NCI-H1048 (cell line): ENCODE measurements around the gene INF2.
"Not testable (repeated sequence)": the region's sequence is repeated elsewhere in the genome, so short reads cannot be mapped to it uniquely, and the experiment has no call there.

Source experiments
- DNase-seq: peaks from one replicate; lab custom pipeline; 2025; lab: John Stamatoyannopoulos, UW

Gene INF2

DNA sequence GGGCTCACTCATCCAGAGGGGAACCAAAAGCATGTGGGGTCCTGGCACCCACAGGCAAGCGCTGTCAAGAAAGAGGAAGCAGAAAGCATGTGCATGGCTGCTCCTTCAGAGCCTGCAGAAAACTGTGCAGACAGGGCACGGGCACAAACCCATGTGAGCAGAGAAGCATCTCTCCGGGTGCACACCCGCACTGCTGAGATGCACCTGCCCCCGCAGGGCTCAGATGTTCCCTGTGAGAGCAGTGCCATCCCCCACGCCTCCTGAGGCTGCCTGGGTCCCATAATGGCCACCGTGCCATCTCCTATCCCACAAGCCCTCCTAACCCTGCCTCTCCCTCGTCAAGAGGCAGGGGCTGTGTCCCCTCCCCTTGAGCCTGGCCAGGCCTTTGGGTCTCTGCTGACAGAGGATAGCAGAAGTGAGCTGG lies 32.3 kb upstream of the INF2 start:
- DNase-seq, result no peak

DNA sequence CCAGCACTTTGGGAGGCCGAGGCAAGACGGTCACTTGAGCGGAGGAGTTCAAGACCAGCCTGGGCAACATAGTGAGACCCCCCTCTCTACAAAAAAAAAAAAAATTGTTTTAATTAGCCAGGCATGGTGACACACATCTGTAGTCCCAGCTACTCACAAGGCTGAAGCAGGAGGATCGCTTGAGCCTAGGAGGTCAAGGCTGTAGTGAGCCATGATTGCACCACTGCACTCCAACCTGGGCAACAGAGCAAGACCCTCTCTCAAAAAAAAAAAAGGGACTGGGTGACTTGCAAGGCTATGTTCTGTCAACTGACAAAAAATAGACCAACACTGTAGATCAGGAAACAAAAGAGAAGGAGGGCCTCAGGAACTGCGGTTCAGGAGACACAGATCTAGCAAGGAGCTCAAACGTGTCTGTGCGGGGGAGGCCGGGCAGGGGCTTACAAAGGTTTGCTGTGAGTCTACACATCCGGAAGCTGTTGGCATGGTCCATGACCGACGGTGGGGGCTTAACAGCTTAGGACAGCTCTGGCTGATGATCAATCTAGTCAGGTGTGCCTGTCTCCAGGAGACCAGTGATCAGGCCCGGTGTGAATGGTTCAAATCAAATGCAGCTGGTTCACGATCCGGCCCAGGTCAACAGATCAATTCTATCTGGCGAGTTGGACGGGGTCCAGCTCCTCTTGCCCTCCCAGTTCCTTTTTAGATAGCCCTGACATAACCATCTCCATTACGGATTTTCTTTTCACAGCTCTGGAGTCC lies 31.7 kb upstream of the INF2 start:
- DNase-seq, result no peak

DNA sequence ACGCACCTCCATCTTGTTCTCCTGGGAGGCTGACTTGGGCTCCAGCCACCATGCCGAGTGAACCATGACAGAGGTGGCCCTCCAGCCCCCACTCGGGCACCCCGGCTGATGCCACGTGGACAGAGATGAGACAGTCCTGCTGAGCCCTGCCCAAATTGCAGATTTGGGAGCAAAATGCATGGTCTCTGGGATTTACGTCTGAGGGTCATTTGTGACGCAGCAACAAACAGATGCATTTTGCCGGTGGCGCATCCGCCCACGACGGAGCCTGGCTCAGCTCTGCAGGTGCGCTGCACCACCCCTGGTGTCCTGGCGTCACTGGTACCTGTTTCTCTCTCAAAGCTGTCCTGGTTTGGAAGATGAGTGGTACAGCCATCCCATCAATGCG lies 31.1 kb upstream of the INF2 start:
- DNase-seq, result no peak

DNA sequence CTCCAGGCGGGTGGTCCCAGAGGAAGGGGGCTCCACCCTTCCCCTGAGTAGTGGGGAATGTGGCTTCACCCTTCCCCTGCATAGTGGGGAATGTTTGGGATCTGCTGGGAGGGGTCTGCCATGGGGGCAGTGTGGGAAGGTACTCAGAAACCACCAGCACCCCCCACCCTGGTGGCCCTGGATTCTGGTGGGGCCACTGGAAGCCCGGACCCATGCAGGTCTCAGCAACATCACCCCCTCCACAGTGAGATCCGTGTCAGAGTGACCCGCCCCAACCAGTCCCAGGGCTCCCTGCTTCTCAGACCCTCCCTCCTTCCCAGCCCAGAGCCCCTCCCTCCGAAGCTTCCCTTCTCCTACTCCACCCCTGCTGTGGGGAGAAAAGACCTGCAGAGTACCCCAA lies 30.3 kb upstream of the INF2 start:
- DNase-seq, result no peak

DNA sequence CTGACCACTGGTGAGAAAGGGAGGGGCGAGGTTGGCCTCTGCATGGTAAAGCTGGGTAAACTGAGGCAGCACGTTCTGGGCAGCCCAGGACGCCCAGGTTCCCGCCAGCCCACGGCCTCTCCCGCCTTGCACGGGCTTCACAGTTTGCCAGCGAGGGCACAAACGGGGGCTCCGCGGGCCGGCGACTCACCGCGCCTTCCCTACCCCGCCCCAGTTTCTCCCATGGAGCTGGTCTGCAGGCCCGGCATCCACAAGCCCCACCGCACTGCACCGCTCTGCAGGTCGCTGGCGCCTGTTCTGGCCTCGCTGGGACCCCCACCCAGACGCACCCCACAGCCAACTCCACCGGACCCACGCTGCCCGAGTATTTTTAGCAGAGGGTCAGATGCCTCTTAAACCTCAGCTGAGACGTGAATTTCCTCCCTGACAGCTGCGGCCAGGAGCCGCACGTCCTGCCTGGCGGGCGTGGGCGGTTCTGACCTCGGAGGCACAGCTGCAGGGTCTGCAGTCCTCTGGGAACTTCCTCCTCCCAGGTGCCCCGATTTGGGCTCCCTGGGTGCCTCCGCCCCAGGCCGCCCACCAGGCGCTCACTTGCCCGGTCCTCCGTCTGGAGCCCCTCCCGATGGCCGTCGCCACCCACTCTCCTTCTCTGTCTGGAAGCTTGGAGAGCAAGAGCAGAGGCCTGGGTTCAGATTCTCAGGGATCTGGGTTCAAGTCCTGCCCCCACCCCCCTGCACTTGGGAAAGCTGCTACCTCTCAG lies 29.5 kb upstream of the INF2 start:
- no peak for DNase-seq

DNA sequence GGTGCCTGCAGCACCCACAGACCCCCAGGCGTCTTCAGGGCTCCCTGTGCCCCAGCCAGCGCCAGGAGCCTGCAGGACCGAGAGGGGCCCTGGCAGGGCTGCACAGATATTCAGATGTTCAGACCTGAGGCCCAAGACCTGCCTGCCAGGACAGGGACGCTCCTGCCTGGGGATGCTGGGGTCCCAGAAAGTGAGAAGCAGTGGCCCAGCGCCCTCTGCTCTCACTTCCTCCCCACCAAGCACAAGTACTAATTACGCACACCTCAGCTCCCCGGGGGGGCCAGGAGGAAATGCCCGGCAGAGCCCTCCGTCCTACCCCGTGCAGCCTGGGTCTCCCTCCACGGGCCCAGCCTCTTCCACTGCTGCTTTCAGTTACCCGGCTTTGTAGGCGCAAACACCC lies 28.8 kb upstream of the INF2 start:
- no peak for DNase-seq

DNA sequence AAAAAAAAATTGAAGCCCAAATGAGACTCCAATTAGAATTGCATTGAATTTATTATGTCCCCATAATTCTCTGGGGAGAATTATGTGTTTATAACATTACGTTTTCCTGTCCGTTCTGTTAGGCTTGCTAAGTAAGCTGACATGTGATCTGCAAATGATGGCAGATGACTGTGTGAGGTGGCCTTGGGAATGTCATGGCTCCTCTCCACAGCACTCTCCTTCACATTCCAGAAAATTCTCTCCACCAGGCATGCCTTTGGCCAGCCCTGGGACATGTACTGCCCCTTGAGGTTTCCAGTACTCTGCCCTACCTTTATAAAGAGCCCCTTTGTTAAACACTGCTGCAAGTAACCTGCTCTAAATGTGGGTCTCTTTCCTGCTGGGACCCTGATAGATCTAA lies 28.3 kb upstream of the INF2 start:
- DNase-seq, result no peak

DNA sequence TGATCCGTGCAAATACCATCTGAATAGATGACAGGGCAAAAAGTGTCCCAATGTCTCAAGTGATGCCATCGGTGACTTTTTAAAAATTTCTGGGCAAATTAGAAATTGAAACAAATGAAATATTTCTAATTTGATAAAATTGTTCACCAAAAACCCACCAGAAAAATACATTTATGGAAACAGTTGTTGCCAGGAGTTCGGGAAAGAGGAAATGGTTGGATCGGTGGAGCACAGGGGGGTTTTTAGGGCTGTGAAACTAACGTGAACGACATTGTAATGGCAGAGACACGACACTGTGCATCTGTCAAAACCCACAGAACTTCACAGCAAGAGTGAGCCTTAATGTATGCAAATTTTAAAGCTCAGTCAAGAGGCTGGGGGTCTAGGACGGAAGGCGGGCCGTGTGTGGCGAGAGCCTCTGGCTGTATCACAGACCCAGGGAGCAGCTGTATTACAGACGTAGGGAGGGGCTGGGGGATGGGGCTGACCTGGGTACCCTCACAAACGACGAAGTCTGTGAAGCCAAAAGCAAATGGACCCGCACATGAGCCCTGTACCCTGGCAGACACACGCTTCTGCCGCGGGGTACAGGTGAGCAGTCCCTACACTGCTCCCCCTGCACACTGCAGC lies 27.8 kb upstream of the INF2 start:
- not testable (repeated sequence) for DNase-seq

DNA sequence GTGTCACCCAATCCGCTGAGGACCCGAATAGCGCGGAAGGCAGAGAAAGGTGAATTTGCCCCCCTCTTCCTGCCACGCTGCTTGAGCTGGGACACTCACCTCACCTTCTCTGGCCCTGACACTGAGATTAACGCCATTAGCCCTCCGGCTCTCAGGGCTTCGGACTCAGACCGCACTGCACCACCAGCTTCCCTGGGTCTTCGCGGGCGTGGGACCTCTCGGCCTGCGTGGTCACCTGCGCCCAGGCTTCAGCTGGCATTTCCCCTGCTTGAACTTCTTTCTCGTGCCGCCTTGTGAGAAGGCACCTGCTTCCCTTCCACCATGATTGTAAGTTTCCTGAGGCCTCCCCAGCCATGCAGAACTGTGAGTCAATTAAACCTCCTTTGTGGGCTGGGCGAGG lies 26.9 kb upstream of the INF2 start:
- not testable (repeated sequence) for DNase-seq

DNA sequence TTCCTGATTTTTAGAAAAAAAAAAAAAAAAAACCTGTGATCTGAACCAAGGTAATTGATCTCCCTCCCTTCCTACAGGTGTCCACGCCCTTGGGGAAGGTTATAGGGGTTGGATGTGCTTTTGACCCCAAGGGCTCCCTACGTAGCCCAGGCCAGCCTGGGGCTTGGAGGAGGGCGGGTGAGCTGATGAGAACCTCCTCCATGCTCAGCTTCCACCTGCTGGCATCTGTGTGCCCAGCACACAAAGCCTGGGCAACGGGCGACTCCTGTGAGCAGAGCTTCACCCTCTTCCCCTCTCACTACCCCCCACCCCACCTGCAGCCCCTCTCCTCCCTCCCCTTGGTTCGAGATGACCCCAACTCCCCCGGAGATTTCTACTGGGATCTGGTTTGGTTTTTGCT lies 25.3 kb upstream of the INF2 start:
- no peak for DNase-seq

DNA sequence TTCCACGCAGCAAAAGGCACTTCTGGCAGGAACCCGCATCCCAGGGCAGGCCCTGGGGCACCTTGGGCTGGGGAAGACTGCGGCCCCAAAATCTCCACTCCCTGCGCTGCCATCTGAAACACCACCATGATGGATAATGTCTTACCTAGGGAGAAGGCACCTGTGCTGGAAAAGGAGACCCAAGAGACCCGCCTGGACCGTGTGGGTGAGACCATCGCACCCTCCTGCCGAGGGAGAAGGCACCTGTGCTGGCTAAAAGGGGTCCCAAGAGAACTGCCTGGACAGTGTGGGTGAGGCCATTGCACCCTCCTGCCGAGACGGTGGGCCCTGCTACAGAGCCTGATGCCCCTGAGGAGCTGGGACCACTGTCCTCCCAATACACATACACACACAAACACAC lies 24.8 kb upstream of the INF2 start:
- no peak for DNase-seq

DNA sequence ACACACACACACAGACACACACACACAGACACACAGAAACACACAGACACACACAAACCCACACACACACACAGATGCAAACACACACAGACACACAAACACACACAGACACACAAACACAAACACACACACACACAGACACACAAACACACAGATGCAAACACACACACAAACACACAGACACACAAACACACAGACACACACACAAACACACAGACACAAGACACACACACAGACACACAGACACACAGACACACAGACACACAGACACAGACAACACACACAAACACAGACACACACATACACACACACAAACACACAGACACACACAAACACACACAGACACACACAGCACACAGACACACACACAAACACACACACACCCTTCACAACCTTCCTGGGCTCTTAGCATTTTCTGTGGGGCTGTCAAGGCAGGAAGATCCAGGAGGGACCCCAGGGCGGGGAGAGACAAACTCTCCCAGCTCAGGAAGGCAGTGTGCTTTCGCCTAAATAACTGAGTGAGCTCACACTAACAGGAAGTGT lies 24.2 kb upstream of the INF2 start:
- DNase-seq, result no peak

DNA sequence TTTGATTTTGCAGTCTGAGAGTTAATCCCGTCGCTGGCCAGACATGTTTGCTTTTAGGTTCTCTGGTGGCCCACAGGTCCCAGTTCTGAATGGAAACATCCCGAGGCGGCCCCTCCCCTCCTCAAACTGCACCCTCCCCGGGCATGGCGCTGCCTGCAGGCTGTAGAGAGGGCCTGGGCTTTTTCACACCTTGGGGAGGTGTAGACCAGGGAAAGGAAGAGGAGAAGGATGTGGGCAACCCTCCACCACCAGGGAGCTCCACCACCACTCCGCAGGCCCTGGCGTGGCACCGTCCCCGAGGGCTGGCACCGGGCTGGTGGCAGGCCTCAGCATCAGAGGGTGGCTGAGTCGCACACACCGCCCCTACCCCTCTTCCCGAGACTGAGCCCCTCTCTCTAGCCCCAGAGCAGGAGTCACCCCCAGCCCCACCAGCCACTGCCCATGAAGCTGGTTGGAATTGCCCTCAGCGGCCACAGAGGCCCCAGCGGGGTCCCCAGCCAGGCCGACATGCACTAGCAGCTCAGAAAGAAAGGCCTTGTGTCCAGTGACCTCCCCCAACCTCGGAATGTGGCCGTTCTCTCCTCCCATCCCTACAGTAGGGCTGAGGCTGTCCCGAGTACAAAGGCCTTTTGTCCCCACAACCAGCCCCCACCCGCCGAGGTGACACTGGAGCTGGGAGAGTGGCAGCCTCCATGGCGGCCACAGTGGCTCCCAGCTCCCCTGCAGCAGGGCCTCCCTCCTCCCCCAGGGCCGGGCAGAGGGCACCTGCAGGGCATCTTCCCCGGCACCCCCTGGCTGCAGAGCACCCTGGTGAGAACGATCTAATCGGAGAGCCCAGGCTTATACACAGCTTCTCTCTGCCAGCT lies 23.5 kb upstream of the INF2 start:
- no peak for DNase-seq

DNA sequence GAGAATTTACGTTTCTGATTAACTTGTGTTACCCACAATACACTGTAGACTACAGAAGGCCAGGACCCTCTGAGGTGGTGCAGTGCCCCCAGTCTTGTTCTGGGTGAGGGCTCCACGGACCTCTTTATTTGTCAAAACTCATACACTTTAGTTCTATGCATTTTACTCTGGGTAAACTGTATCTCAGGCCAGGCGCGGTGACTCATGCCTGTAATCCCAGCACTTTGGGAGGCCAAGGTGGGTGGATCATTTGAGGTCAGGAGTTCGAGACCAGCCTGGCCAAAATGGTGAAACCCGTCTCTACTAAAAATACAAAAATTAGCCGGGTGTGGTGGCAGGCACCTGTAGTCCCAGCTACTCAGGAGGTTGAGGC lies 22.9 kb upstream of the INF2 start:
- DNase-seq, result not testable (repeated sequence)

DNA sequence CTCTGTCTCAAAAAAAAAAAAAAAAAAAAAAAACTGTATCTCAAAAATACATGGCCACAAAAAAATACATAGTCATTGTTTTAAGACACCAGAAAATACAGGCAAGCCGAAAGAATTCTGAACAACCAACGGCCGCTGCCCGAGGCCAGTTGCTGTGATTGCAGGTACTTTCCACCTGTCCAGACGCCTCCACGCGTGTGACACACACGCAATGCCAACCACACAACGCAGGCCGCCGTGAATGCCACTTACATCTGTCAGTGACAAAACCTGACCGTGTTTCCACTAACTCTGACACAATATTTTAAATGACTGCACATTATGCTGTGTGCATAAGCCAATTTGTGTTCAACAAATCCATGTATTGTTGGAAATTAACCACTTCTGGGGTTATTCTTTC lies 22.4 kb upstream of the INF2 start:
- no peak for DNase-seq

DNA sequence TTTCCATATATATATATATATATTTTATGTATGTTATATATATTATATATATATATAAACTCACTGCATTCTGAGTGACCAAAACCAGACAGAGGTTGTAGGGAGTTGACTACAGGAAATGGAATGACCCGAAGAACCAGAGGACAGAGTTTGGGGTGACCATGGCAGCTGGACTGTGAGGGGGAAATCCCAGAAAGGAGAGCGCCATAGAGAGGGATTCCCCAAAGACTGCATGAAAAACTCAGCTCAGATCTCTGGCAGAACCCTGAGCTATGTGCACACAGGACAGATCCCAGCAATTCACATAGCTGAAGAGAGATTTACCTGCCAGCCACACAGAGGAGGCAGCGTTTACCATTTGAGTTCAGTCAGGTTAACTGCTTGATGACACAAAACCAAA lies 19.7 kb upstream of the INF2 start:
- no peak for DNase-seq

DNA sequence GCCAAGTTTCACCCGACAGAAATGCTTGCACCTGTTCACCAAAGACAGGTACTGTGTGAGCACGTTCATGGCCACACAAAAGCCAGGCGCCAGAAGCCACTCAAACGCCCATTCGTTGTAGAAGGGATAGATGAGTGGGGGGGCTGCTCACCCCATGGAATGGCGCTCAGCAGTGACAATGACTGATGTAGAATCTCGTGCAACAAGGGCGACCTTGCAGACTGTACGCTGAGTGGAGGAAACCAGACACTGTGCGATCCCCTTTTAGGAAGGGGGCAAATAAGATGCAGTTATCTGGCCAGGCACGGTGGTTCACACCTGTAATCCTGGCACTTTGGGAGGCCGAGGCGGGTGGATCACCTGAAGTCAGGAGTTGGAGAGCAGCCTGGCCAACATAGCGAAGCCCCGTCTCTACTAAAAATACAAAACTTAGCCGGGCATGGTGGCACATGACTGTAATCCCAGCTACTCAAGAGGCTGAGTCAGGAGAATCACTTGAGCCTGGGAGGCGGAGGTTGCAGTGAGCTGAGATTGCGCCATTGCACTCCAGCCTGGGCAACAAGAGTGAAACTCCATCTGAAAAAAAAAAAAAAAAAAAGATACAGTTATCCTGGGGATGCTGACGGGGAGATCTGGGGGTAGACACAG lies 18.0 kb upstream of the INF2 start:
- DNase-seq, result not testable (repeated sequence)

DNA sequence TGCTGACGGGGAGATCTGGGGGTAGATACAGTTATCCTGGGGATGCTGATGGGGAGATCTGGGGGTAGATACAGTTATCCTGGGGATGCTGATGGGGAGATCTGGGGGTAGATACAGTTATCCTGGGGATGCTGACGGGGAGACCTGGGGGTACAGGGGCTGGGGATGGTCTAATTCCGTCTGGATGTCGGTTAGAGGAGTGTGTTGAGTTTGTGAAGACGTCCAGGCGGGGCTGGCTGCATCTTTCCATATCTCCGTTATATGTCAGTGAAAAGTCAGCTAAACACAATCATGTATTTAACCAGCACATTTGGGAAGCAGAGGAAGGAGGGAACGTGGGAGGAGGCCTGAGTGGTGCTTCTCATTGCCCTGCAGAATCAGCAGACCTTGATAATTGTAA lies 17.3 kb upstream of the INF2 start:
- DNase-seq, result not testable (repeated sequence)

DNA sequence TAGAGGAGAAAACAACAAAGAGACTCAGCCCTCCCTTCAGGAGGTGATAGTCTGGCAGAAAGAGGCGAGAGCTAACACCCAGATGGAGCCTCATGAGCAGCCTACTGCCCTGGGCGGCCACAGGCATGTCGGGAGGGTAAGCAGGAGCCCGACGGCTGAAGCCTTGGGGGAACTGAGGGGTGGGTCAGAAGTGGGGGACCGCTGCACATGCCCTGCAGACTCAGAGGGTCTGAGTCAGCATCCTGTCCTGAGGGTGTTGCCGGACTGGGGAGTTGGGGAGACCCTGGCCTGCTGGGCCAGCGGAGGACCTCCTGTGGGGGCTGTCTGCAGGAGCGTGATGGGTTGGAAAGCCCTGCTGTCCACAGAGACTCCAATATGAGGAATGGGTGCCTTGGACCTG lies 15.9 kb upstream of the INF2 start:
- DNase-seq, result no peak

DNA sequence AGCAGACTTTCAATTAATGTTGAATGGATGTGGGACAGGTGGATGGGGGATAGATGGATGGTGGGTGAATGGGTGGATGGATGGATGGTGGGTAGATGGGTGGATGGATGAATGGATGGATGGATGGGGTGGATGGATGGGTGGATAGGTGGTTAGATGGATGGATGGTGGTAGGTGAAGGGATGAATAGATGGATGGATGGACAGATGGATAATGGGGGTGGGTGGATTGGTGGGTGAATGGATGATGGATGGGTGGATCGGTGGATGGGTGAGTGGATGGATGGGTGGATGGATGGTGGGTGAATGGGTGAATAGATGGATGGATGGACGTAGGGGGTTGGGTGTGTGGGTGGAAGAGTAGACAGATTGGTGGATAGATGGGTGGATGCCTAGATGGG lies 14.0 kb upstream of the INF2 start:
- DNase-seq, result no peak

DNA sequence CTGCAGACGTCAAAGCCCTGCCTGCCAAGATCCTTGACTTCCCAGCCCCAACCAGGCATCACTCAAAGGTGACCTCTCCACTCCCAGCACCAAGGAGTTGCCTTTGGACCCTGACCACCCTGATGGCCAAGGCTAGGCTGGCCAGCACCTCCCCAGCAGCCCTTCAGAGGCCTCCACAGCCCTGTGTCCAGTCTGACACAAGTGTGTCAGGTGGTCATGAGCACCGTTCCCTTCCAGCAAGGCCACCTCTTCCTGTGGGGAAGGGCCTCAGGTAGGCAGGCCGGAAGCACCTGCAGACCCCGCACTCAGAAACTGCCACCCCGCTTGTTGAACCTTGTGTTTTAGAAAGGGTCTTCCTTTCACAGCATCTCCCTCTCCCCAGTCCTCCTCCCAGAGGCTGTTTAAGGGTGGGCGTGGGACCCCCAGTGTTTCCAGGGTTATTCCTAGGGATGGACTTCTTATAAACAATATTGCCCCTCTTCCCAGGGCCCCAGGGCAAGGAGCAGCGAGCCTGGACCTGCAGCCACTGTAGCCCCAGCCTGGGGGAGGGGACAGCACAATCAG lies 13.2 kb upstream of the INF2 start:
- DNase-seq, result no peak
